Fibroblast of villous mesenchyme (primary cell): ENCODE measurements around the gene CDO1. TPM values are rescaled to one million over a fixed set of nuclear protein-coding genes. Genes with fewer than 3 reads are reported as not detected.

Source experiments
- DNase-seq: peaks from one replicate; pipeline ENCODE4 v3.0.0-alpha.2; 2010; ENCODE audit warnings: low read depth
- H3K4me3 ChIP-seq: 2 replicates; pipeline ENCODE4 v1.5.1; 2011; ENCODE audit warnings: low read depth, mild to moderate bottlenecking, low read length
- total RNA-seq: library from RNA; depleted of rRNA; stranded (reverse); fragments of >200 nt; gene quantifications from 2 replicates; pipeline ENCODE4 v1.2.3, GENCODE V29; 2012
- TF ChIP-seq, protein P1 (sequence below): IDR thresholded peaks from 2 replicates; pipeline ENCODE4 v1.5.1; 2012; ENCODE audit warnings: low read depth, mild to moderate bottlenecking, low read length; ENCODE audit not compliant: insufficient read depth

The CDO1 gene
- total RNA-seq, 1 donor: 2.6 TPM

DNA sequence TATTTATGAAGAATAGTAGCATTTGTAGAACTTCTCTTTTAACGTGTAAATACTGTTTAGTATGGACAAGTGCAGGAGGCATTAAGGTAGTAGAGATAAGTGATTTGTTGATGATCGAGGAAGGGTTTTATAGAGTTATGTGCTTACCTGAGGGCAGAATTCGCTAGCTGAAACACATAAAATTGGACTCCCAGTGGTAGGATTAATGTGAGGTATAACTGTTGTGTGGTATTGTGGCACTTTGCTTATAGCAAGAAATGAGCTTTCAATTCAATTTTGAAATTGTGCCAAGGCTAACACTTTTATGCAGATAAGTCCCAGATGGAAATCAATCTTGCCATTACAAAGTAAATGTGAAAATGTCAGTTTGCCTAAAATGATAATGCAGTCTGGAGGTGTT, 26.5 kb upstream of the CDO1 start:
- DNase-seq: no peak
- H3K4me3 ChIP-seq: peak overlapping the region; percentile 94
- TF ChIP-seq, protein P1, sequence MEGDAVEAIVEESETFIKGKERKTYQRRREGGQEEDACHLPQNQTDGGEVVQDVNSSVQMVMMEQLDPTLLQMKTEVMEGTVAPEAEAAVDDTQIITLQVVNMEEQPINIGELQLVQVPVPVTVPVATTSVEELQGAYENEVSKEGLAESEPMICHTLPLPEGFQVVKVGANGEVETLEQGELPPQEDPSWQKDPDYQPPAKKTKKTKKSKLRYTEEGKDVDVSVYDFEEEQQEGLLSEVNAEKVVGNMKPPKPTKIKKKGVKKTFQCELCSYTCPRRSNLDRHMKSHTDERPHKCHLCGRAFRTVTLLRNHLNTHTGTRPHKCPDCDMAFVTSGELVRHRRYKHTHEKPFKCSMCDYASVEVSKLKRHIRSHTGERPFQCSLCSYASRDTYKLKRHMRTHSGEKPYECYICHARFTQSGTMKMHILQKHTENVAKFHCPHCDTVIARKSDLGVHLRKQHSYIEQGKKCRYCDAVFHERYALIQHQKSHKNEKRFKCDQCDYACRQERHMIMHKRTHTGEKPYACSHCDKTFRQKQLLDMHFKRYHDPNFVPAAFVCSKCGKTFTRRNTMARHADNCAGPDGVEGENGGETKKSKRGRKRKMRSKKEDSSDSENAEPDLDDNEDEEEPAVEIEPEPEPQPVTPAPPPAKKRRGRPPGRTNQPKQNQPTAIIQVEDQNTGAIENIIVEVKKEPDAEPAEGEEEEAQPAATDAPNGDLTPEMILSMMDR: no peak

DNA sequence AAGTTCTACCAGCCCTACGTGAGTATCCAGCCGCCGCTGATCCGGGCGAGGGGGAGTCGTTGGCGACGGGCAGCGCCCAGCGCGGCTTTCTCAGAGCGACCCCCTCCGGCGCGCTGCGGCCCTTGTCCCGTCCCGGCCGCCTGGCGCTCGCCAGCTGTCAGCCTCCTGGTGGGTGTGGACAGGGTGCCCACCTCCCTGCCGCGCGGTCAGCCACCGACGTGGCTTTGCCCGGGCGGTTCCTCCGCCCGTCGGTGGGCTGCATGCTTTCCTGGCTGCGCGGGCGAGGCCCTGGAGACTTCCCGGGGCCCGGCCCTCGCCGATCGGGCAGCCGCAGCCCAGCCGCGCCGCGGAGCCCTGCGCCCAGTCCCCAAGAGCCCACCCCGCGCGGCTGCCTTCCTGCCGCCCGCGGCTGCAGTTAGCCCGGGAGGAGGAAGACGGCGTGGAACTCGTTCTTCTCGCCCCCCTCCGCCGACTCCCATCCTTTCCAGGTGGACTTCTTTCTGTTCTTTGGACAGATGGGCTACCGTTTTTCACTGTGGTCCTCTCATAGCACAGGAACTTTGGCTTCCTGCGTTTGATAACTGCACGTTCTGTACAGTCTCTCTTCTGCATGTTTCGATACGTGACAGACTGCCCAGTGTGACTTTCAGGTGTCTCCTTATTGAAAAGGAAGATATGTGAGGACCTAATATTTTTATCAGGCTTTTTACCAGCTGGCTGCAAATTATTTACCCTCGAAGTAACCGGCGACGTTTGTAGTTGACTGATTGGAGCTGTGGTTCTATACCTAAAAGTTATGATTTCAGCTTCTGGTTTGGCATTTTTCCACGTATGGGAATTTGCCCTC, 25.9 kb upstream of the CDO1 start:
- peak overlapping the region; percentile 94 for H3K4me3 ChIP-seq
- peak; percentile 67 for DNase-seq
- TF ChIP-seq, protein P1: peak; percentile 29

DNA sequence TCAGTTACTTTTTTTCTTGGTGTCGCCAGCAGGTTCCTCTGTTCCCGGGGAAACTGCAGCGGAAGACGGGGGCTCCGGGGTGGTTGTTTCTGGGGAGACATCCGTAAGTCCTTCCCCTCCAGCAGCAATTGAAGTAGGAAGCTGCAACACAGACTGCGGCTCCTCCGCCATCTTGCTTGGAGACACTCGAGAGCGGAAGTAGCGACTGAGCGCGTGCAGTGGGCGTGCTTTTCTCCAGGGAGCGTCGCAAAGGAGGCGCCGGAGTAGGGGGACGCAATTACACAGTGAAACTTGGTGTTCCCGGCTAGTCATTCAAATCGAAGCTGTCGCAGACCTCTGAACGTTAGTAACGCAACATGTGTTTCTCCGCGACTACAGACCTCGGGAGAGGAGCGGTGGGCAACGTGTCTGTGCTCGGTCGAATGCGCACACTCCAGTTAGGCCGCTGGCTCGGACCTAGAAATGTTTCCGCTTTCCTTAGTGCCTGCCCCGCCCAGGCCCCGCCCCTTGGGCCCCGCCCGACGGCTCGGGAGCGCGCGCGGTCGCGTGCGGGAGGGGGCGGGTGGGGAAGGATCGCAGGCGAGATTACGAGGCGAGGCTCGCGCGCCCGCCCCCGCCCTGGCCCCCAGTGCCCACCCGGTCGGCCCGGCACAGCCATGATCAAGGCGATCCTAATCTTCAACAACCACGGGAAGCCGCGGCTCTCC, 25.1 kb upstream of the CDO1 start, which contains the start of the genes AP3S1 and ATG12:
TSS of gene AP3S1 (plus strand) at position 554 of the 707 bp plus-strand sequence. CDS start at position 657, 103 bp downstream.
TSS of gene ATG12 (minus strand) at position 184 of the 707 bp plus-strand sequence. CDS start at position 171, 13 bp downstream.
- H3K4me3 ChIP-seq: peak within 1 kb of the TSS; percentile 94
- TF ChIP-seq, protein P1: no peak
- peak; percentile 93 for DNase-seq

DNA sequence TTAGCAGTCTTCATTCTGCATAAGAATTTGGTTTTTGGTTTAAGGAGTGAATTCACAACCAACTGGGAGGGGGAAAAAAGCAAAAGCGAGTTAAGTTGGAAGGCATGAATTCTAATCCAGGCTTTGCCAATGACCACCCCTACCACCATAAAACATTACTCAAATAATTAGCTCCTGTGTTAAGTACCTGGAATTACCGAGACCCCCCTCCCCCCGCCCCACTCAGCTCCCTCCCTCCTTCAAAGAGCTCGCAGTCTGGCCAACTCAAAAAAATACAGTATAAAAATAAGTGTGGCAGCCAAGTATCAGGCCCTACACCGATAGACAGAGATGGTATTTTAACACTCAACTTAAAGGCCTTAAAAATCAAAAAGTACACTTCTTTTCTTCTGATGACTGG, 24.4 kb upstream of the CDO1 start:
- DNase-seq: no peak
- peak overlapping the region; percentile 94 for H3K4me3 ChIP-seq
- TF ChIP-seq, protein P1: no peak

DNA sequence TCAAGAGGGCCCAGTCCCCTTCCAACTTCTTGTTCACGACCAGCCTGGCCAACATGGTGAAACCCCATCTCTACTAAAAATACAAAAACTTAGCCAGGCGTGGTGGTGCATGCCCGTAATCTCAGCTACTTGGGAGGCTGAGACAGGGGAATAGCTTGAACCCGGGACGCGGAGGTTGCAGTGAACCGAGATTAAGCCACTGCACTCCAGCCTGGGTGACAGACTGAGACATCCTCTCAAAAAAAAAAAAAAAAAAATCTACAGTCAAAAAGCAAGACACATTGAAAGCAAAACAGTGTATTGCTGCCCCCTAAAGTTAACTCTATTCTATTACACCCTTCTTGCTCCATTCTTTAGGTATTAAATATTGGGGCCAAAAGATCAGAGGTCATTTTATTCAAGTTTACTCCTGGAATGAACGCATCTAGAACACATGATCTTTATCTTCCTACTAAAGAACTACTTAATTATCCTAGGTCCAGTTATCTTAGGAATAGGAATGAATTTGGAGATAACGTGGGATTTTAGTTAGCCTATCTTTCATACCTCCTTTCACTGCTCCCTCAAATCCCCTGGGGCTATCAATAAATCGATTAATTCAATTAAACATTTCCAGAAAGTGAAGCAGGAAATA, 22.5 kb upstream of the CDO1 start:
- peak overlapping the region; percentile 94 for H3K4me3 ChIP-seq
- peak; percentile 57 for DNase-seq
- TF ChIP-seq, protein P1: peak; percentile 53

DNA sequence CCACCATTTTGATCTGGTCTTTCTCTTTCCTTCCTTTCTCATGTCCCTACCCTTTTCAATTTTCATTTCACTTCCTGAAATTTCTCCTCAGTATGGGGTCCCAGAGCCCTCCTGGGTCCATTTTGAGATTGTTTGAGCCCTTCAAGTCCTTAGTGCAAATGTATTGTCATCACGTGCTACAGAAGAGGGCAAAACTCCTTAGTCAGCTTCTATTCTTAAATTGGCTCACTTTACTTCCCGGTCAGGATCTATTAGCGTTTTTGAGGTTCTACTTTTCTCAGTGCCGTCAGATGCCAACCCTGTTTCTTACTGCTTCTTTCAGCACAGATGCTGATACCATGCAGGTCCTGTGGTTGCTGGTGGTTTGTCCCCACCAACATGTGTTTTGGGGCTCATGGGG, 19.0 kb upstream of the CDO1 start:
- TF ChIP-seq, protein P1: no peak

More for the DNA sequence above, 19.0 kb upstream of the CDO1 start:
- no peak overlapping the region for H3K4me3 ChIP-seq
- DNase-seq: no peak
